ENCODE data around the gene PDCD6IP.

DNA sequence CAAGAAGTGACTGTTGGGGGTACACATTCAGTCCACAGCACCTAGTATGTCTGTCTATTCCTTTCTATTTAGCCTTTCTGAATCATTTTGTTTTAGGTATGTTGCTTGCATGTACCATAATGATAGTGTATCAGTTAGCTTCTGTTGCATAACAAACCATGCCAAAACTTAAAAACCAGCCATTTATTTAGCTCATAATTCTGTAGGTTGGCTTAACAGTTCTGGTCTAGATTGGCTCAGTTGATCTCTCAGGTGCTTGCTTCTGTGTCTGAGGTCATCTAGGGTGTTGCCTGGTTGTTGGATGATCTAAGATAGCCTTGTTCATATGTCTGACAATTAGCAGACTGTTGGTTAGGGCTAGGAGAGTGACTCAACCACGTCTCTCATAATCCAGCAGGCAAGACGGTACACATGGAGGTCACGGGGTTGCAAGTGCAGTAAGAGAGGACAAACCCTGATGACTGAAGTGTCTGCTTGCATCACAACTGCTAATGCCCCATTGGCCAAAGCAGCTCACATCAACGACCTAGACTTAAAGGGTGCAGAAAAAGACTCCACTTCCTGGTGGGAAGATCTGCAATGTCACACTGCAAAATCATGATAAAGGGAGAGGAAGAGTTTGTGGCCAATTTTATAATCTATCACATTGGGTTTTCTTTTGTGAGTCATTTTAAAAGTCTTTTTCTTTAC is 6.8 kb upstream of the PDCD6IP start:
- no peak for TF ChIP-seq POLR2A (IDR thresholded peaks at IDR 0.05)
- TF ChIP-seq, protein P1, sequence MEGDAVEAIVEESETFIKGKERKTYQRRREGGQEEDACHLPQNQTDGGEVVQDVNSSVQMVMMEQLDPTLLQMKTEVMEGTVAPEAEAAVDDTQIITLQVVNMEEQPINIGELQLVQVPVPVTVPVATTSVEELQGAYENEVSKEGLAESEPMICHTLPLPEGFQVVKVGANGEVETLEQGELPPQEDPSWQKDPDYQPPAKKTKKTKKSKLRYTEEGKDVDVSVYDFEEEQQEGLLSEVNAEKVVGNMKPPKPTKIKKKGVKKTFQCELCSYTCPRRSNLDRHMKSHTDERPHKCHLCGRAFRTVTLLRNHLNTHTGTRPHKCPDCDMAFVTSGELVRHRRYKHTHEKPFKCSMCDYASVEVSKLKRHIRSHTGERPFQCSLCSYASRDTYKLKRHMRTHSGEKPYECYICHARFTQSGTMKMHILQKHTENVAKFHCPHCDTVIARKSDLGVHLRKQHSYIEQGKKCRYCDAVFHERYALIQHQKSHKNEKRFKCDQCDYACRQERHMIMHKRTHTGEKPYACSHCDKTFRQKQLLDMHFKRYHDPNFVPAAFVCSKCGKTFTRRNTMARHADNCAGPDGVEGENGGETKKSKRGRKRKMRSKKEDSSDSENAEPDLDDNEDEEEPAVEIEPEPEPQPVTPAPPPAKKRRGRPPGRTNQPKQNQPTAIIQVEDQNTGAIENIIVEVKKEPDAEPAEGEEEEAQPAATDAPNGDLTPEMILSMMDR (IDR thresholded peaks at IDR 0.05): no peak
- TF ChIP-seq POLR2AphosphoS5 (IDR thresholded peaks at IDR 0.05): no peak

All from breast epithelium (tissue), 3 donors.